GM23338 (cell line): ENCODE results near the gene REELD1.

Experiments
- CREB1 ChIP-seq: fragments of 250-450 bp; sonication (Bioruptor Pico); IDR thresholded peaks from 2 replicates; pipeline ENCODE4 v1.5.0; 2020; ENCODE audit warnings: low read depth, mild to moderate bottlenecking, moderate library complexity
- CTCF ChIP-seq, 2 experiments: fragments of 200-600 bp in 1 of 2; sonication (generic) in 1 of 2; conservative IDR thresholded peaks; 2 replicates each; pipeline versions ENCODE4 v1.5.1 to v1.6.1; 2016 to 2017; ENCODE audit warnings: antibody characterized with exemption in 2 of 2, low read depth in 2 of 2, mild to moderate bottlenecking in 2 of 2, moderate library complexity in 1 of 2
- ETS1 ChIP-seq: IDR thresholded peaks from 2 replicates; pipeline ENCODE4 v1.6.1; 2016; ENCODE audit warnings: antibody characterized with exemption
- EZH2 ChIP-seq: fragments of 200-600 bp; sonication (generic); IDR thresholded peaks from one replicate; pipeline ENCODE4 v1.8.0; 2017; ENCODE audit warnings: antibody characterized with exemption, mild to moderate bottlenecking, low read depth; ENCODE audit not compliant: unreplicated experiment
- EZH2phosphoT487 ChIP-seq: fragments of 200-600 bp; sonication (generic); IDR thresholded peaks from one replicate; pipeline ENCODE4 v1.8.1; 2018; ENCODE audit warnings: antibody characterized with exemption; ENCODE audit not compliant: unreplicated experiment
- JUNB ChIP-seq: IDR thresholded peaks from one replicate; pipeline ENCODE4 v1.6.1; 2016; ENCODE audit warnings: antibody characterized with exemption; ENCODE audit not compliant: unreplicated experiment
- POLR2AphosphoS5 ChIP-seq: IDR thresholded peaks from 2 replicates; pipeline ENCODE4 v1.6.1; 2016; ENCODE audit warnings: antibody characterized with exemption, low read depth
- REST ChIP-seq: IDR thresholded peaks from one replicate; pipeline ENCODE4 v1.6.1; 2018; ENCODE audit warnings: antibody characterized with exemption; ENCODE audit not compliant: unreplicated experiment
- ZNF331 ChIP-seq: fragments of 250-450 bp; sonication (Bioruptor Pico); IDR thresholded peaks from 2 replicates; pipeline ENCODE4 v1.5.0; 2020; ENCODE audit warnings: low read depth, mild to moderate bottlenecking, moderate library complexity

GRCh38 chr4:146260521-146260920, 46.2 kb downstream of the REELD1 start:
- TF ChIP-seq CTCF (conservative IDR thresholded peaks at IDR 0.05; ENCODE audit: low read depth in 2 of 2) (no peak), POLR2AphosphoS5 (no peak), EZH2 (no peak), REST (no peak), EZH2phosphoT487 (no peak), CREB1 (CRISPR knock-in tag) (no peak), ETS1 (no peak), JUNB (no peak), ZNF331 (CRISPR knock-in tag) (no peak)
